Natural killer cell (primary cell): ENCODE results near the gene CERS5. TPM values are rescaled to one million over a fixed set of nuclear protein-coding genes. Genes with fewer than 3 reads are reported as not detected.
"Not testable (repeated sequence)": the region's sequence is repeated elsewhere in the genome, so short reads cannot be mapped to it uniquely, and the experiment has no call there.

ENCODE experiments used
- ATAC-seq, 3 donors: fragments of 150-1000 bp in 2 of 3; fragments of 200-7000 bp in 1 of 3; cut with Tn5 transposase; 1 replicate in 1 of 3; 2 replicates in 2 of 3; pipeline ENCODE4 v1.10.0; 2021; ENCODE audit warnings: mild to moderate bottlenecking in 2 of 3, moderate library complexity in 2 of 3
- DNase-seq, 2 donors: peaks; one replicate each; pipeline versions ENCODE4 v3.0.0 to v3.0.0-alpha.2; 2013 to 2021; ENCODE audit warnings: mixed read lengths in 1 of 2
- H3K27ac ChIP-seq: one replicate; pipeline ENCODE4 v1.5.1; 2013; ENCODE audit warnings: mild to moderate bottlenecking, low read length
- H3K27me3 ChIP-seq: one replicate; pipeline ENCODE4 v1.6.1; 2013; ENCODE audit warnings: low read length; ENCODE audit not compliant: control insufficient read depth, insufficient read depth
- H3K36me3 ChIP-seq: one replicate; pipeline ENCODE4 v1.6.1; 2013; ENCODE audit warnings: low read length; ENCODE audit not compliant: control insufficient read depth, insufficient read depth
- H3K4me1 ChIP-seq: one replicate; pipeline ENCODE4 v1.6.1; 2013; ENCODE audit warnings: low read length; ENCODE audit not compliant: control insufficient read depth, insufficient read depth
- H3K4me3 ChIP-seq: one replicate; pipeline ENCODE4 v1.5.1; 2013; ENCODE audit warnings: low read length
- H3K9me3 ChIP-seq: one replicate; pipeline ENCODE4 v1.6.1; 2013; ENCODE audit warnings: low read length; ENCODE audit not compliant: control insufficient read depth, insufficient read depth
- H3K27ac Mint-ChIP-seq, 2 donors: one replicate each; pipeline ENCODE4 v1.8.0; 2022; ENCODE audit warnings: mild to moderate bottlenecking in 2 of 2, mixed read lengths in 2 of 2, moderate library complexity in 1 of 2
- H3K27me3 Mint-ChIP-seq, 2 donors: one replicate each; pipeline ENCODE4 v1.8.0; 2022; ENCODE audit warnings: low read depth in 2 of 2, mixed read lengths in 2 of 2
- H3K36me3 Mint-ChIP-seq: one replicate; pipeline ENCODE4 v1.8.0; 2022; ENCODE audit warnings: mixed read lengths
- H3K4me1 Mint-ChIP-seq, 2 donors: one replicate each; pipeline ENCODE4 v1.8.0; 2022; ENCODE audit warnings: mixed read lengths in 2 of 2
- H3K4me3 Mint-ChIP-seq: one replicate; pipeline ENCODE4 v1.8.0; 2022; ENCODE audit warnings: mild to moderate bottlenecking, moderate library complexity, mixed read lengths
- H3K9me3 Mint-ChIP-seq, 2 donors: one replicate each; pipeline ENCODE4 v1.8.0; 2022; ENCODE audit warnings: mixed read lengths in 2 of 2
- WGBS: methylation state at CpG from one replicate; pipeline ENCODE4 v1.1.7; 2013; ENCODE audit warnings: missing lambda C conversion rate; ENCODE audit not compliant: insufficient coverage; 5-methylcytosine and 5-hydroxymethylcytosine counted together
- intact Hi-C: fragments of 100-400 bp; cut with micrococcal nuclease; formaldehyde crosslinking; loops from one replicate; pipeline ENCODE4 v1.14.2; 2022
- total RNA-seq, 4 donors: library from RNA; stranded (reverse); fragments of 120-200 nt in 1 of 4; gene quantifications; one replicate each; pipeline versions ENCODE4 v1.2.3 to v1.2.4, GENCODE V29; 2013 to 2022
- TF ChIP-seq, protein P1 (sequence below): fragments of 200-600 bp; IDR thresholded peaks from one replicate; pipeline ENCODE4 v1.8.0; 2022; ENCODE audit warnings: antibody characterized with exemption

CERS5 gene
- total RNA-seq, 3 donors from 2014 or later (not counting 1 experiment from before 2014, with no cell fraction given): 69.9 to 81.2 (median 75.8) TPM

DNA sequence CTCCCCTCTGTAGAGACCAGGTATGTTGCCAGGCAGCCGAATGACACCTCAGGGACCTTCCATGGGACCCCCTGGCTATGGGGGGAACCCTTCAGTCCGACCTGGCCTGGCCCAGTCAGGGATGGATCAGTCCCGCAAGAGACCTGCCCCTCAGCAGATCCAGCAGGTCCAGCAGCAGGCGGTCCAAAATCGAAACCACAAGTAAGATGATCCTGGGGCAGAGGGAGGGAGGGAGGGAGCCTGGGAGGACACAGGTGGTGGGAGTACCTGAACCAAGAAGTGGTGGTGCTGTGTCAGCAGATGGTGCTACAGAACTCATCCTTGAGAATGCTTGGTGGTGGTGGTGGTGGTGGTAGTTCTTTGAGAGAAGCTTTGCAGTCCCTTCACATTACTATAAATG lies 81.0 kb downstream of the CERS5 start:
- Mint-ChIP-seq H3K27ac (peak overlapping the region; percentile 89 to 94), H3K9me3 (no peaks in the 10 kb centered on the region), H3K4me3 (peak overlapping the region; percentile 89), H3K27me3 (no peaks in the 10 kb centered on the region), H3K36me3 (peaks cover 6% of the 10 kb centered on the region), H3K4me1 (peaks cover 33 to 38% of the 10 kb centered on the region in 2 donors)
- Histone ChIP-seq H3K36me3 (peaks cover 25% of the 10 kb centered on the region), H3K27me3 (no peaks in the 10 kb centered on the region), H3K4me1 (peaks cover 13% of the 10 kb centered on the region), H3K4me3 (no peak overlapping the region), H3K9me3 (no peaks in the 10 kb centered on the region), H3K27ac (peak overlapping the region; percentile 86)
- TF ChIP-seq, protein P1, sequence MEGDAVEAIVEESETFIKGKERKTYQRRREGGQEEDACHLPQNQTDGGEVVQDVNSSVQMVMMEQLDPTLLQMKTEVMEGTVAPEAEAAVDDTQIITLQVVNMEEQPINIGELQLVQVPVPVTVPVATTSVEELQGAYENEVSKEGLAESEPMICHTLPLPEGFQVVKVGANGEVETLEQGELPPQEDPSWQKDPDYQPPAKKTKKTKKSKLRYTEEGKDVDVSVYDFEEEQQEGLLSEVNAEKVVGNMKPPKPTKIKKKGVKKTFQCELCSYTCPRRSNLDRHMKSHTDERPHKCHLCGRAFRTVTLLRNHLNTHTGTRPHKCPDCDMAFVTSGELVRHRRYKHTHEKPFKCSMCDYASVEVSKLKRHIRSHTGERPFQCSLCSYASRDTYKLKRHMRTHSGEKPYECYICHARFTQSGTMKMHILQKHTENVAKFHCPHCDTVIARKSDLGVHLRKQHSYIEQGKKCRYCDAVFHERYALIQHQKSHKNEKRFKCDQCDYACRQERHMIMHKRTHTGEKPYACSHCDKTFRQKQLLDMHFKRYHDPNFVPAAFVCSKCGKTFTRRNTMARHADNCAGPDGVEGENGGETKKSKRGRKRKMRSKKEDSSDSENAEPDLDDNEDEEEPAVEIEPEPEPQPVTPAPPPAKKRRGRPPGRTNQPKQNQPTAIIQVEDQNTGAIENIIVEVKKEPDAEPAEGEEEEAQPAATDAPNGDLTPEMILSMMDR: no peak
- WGBS: 93% methylated on average over 5 of the region's 5 CpGs
- DNase-seq (peak in 1 of 2 donors; percentile 38), ATAC-seq (no peak)
- intact Hi-C loops: loop anchor here (10.0 kb wide), 1 partner anchor 229 kb away; no protein-coding TSS in a partner anchor

DNA sequence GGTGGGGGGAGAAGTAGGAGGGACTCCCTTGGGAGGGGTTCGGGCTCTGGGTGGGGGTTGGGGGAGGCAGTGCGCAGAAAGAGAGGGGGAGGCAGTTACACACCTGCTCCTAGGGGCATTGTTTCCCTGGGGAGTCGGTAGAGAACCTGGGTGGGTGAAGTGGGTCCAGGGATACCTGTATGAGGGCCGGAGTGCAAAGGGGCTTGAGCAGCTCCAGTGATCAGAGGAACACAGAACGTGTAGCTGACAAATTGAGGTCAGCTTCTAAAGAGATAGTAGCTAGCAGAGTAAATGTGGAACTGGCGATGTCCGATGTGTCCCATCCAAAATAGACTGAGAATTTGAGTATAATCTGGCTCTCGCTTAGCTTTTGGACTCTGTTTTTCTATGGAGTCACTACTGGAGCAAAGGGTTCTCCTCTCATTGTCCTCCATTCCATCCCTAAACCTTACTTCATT lies 81.5 kb downstream of the CERS5 start:
- no peak for DNase-seq
- WGBS: 20% methylated on average over 8 of the region's 8 CpGs
- Mint-ChIP-seq H3K9me3 (no peaks in the 10 kb centered on the region), H3K36me3 (peaks cover 6% of the 10 kb centered on the region), H3K27me3 (no peaks in the 10 kb centered on the region), H3K4me3 (peak overlapping the region; percentile 89), H3K4me1 (peaks cover 33 to 38% of the 10 kb centered on the region in 2 donors), H3K27ac (peak overlapping the region; percentile 89 to 94)
- Histone ChIP-seq H3K27ac (peak overlapping the region; percentile 86), H3K27me3 (no peaks in the 10 kb centered on the region), H3K9me3 (no peaks in the 10 kb centered on the region), H3K4me3 (peak overlapping the region; percentile 61), H3K36me3 (peaks cover 22% of the 10 kb centered on the region), H3K4me1 (peaks cover 13% of the 10 kb centered on the region)
- TF ChIP-seq, protein P1: no peak
- ATAC-seq: peak in 2 of 3 donors; percentile 8 to 9
- intact Hi-C loops: loop anchor here (1.0 to 10.0 kb wide), 2 partner anchors 26 to 229 kb away; no protein-coding TSS in a partner anchor

DNA sequence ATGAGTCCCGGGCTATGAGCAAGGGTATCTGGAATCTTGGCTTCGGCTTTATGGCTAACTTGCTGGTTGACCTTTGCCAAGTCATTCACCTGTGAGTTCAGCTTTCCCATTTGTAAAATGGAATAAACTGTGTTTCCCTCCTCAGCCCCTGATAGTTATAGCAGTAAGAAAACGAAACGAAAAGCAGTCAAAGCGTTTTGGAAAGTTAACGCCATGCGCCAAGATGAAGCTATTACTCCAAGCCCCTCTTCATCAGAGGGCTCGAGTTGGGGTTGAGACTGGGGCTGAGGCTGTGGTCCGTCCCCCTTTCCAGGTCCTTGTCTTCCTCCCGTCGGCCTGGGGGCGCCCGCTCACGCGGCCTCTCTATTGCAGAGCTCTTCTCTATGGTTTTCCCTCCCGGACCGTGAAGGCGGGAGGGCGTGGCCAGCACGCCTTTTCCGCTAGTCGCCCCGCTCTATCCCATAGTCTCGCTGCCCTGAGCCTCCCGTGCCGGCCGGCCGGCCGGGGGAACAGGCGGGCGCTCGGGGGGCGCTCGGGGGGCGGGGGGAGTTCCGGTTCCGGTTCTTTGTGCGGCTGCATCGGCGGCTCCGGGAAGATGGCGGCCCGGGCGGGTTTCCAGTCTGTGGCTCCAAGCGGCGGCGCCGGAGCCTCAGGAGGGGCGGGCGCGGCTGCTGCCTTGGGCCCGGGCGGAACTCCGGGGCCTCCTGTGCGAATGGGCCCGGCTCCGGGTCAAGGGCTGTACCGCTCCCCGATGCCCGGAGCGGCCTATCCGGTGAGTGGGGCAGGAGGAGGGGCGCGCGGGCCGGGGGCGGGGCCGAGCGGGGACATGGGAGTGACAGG lies 82.2 kb downstream of the CERS5 start, which contains the start of gene SMARCD1:
Gene SMARCD1, plus strand, starts transcription at position 568 of the 840 bp plus-strand sequence. Its CDS starts 28 bp downstream, at position 596.
- Histone ChIP-seq H3K36me3 (peaks cover 17% of the 10 kb centered on the region), H3K27ac (peak within 1 kb of the TSS; percentile 86), H3K9me3 (no peaks in the 10 kb centered on the region), H3K4me3 (peak within 1 kb of the TSS; percentile 61), H3K4me1 (peaks cover 13% of the 10 kb centered on the region), H3K27me3 (no peaks in the 10 kb centered on the region)
- DNase-seq (peak; percentile 72 to 91), ATAC-seq (peak; percentile 78 to 93 (median 87))
- Mint-ChIP-seq H3K9me3 (no peaks in the 10 kb centered on the region), H3K36me3 (peaks cover 6% of the 10 kb centered on the region), H3K4me1 (peaks cover 33 to 38% of the 10 kb centered on the region in 2 donors), H3K4me3 (peak within 1 kb of the TSS; percentile 94), H3K27me3 (no peaks in the 10 kb centered on the region), H3K27ac (peak within 1 kb of the TSS; percentile 89 to 94)
- TF ChIP-seq, protein P1: no peak
- intact Hi-C loops: loop anchor here (1.0 to 10.0 kb wide), 2 partner anchors 26 to 230 kb away; no protein-coding TSS in a partner anchor
- under 1% methylated on average over 69 of the region's 69 CpGs for WGBS

DNA sequence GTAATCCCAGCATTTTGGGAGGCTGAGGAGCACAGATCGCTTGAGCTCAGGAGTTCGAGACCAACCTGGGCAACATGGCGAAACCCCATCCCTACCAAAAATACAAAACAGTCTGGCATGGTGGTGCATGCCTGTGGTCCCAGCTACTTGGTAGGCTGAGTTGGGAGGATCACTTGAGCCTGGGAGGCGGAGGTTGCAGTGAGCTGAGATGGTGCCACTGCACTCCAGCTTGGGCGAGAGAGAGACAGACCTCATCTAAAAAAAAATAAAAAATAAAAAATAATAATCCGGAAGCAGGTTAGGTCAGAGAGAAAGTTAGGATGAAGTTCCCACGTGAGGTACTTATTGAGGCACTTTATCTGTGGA lies 82.8 kb downstream of the CERS5 start:
- not testable (repeated sequence) for DNase-seq, H3K9me3 Mint-ChIP-seq, H3K27me3 ChIP-seq, ATAC-seq, H3K27me3 Mint-ChIP-seq, H3K9me3 ChIP-seq, H3K36me3 Mint-ChIP-seq
- intact Hi-C loops: loop anchor here (10.0 kb wide), 1 partner anchor 230 kb away; no protein-coding TSS in a partner anchor
- Histone ChIP-seq H3K27ac (peak overlapping the region; percentile 86), H3K4me3 (peak overlapping the region; percentile 61), H3K36me3 (peaks cover 11% of the 10 kb centered on the region), H3K4me1 (peaks cover 13% of the 10 kb centered on the region)
- WGBS: 51% methylated on average over 5 of the region's 7 CpGs
- Mint-ChIP-seq H3K27ac (peak overlapping the region; percentile 89 to 94), H3K4me3 (peak overlapping the region; percentile 94), H3K4me1 (peaks cover 33 to 38% of the 10 kb centered on the region in 2 donors)
